H9 (cell line): Measurements from ENCODE around the gene GARS1. TPM values are rescaled to one million over a fixed set of nuclear protein-coding genes. Genes with fewer than 3 reads are reported as not detected.

Experiments
- DNase-seq: peaks from one replicate; pipeline ENCODE4 v3.0.0-alpha.2; 2017
- H2AFZ ChIP-seq: one replicate; pipeline ENCODE4 v1.6.1; 2013; ENCODE audit warnings: mild to moderate bottlenecking, low read length, control low read depth, moderate library complexity
- H2AK5ac ChIP-seq: 2 replicates; pipeline ENCODE4 v1.6.1; 2013; ENCODE audit warnings: low read length, control low read depth, mixed read lengths; ENCODE audit not compliant: insufficient read length
- H2BK120ac ChIP-seq: one replicate; pipeline ENCODE4 v1.6.1; 2013; ENCODE audit warnings: low read depth, mild to moderate bottlenecking, low read length, control low read depth, inconsistent platforms; ENCODE audit not compliant: poor library complexity, severe bottlenecking
- H2BK12ac ChIP-seq: 2 replicates; pipeline ENCODE4 v1.6.1; 2013; ENCODE audit warnings: low read length, control low read depth, mixed read lengths, low read depth; ENCODE audit not compliant: insufficient read length
- H2BK15ac ChIP-seq: 2 replicates; pipeline ENCODE4 v1.6.1; 2013; ENCODE audit warnings: low read depth, low read length, control low read depth
- H2BK20ac ChIP-seq: one replicate; pipeline ENCODE4 v1.6.1; 2013; ENCODE audit warnings: low read depth, mild to moderate bottlenecking, low read length, control low read depth, inconsistent platforms; ENCODE audit not compliant: poor library complexity, severe bottlenecking
- H2BK5ac ChIP-seq: 2 replicates; pipeline ENCODE4 v1.6.1; 2013; ENCODE audit warnings: low read length, control low read depth, mixed read lengths; ENCODE audit not compliant: insufficient read length
- H3K14ac ChIP-seq: 2 replicates; pipeline ENCODE4 v1.6.1; 2013; ENCODE audit warnings: low read length, control low read depth; ENCODE audit not compliant: insufficient read depth
- H3K18ac ChIP-seq: 2 replicates; pipeline ENCODE4 v1.6.1; 2013; ENCODE audit warnings: low read depth, mild to moderate bottlenecking, mixed read lengths, low read length, control low read depth; ENCODE audit not compliant: insufficient read length
- H3K23ac ChIP-seq: 2 replicates; pipeline ENCODE4 v1.6.1; 2013; ENCODE audit warnings: low read length, control low read depth, mixed read lengths, low read depth; ENCODE audit not compliant: insufficient read length
- H3K23me2 ChIP-seq: 2 replicates; pipeline ENCODE4 v1.6.1; 2013; ENCODE audit warnings: low read depth, mild to moderate bottlenecking, mixed read lengths, low read length, control low read depth; ENCODE audit not compliant: insufficient read length, poor library complexity, severe bottlenecking
- H3K27ac ChIP-seq: 2 replicates; pipeline ENCODE4 v1.5.1; 2013; ENCODE audit warnings: low read length, control low read depth, mixed read lengths, low read depth; ENCODE audit not compliant: insufficient read length
- H3K27me3 ChIP-seq: 2 replicates; pipeline ENCODE4 v1.6.1; 2013; ENCODE audit warnings: low read length, control low read depth, inconsistent platforms; ENCODE audit not compliant: insufficient read depth
- H3K4ac ChIP-seq: 2 replicates; pipeline ENCODE4 v1.6.1; 2013; ENCODE audit warnings: low read depth, mild to moderate bottlenecking, control low read depth, inconsistent platforms, low read length, moderate library complexity
- H3K4me1 ChIP-seq: 2 replicates; pipeline ENCODE4 v1.6.1; 2013; ENCODE audit warnings: low read length, control low read depth, inconsistent platforms; ENCODE audit not compliant: insufficient read depth
- H3K4me2 ChIP-seq: 2 replicates; pipeline ENCODE4 v1.6.1; 2013; ENCODE audit warnings: low read length, control low read depth, mixed read lengths; ENCODE audit not compliant: insufficient read length, insufficient read depth
- H3K56ac ChIP-seq: 2 replicates; pipeline ENCODE4 v1.6.1; 2013; ENCODE audit warnings: low read depth, mild to moderate bottlenecking, mixed read lengths, low read length, control low read depth; ENCODE audit not compliant: insufficient read length
- H3K79me1 ChIP-seq: 2 replicates; pipeline ENCODE4 v1.6.1; 2013; ENCODE audit warnings: low read depth, mild to moderate bottlenecking, moderate library complexity, low read length, control low read depth, inconsistent platforms; ENCODE audit not compliant: insufficient read depth, poor library complexity, severe bottlenecking
- H3K79me2 ChIP-seq: 2 replicates; pipeline ENCODE4 v1.6.1; 2013; ENCODE audit warnings: low read length, control low read depth, inconsistent platforms; ENCODE audit not compliant: insufficient read depth
- H3K9ac ChIP-seq: 2 replicates; pipeline ENCODE4 v1.6.1; 2013; ENCODE audit warnings: low read length, control low read depth, mixed read lengths; ENCODE audit not compliant: insufficient read length; ENCODE audit errors: extremely low read depth
- H3K9me3 ChIP-seq: one replicate; pipeline ENCODE4 v1.6.1; 2013; ENCODE audit warnings: low read depth, low read length, inconsistent platforms; ENCODE audit not compliant: control insufficient read depth
- H3T11ph ChIP-seq: one replicate; pipeline ENCODE4 v1.6.1; 2013; ENCODE audit warnings: mild to moderate bottlenecking, low read length, control low read depth, inconsistent platforms
- H4K20me1 ChIP-seq: one replicate; pipeline ENCODE4 v1.6.1; 2013; ENCODE audit not compliant: control insufficient read depth, insufficient read length, insufficient read depth
- H4K5ac ChIP-seq: 2 replicates; pipeline ENCODE4 v1.6.1; 2013; ENCODE audit warnings: low read depth, mild to moderate bottlenecking, mixed read lengths, low read length, control low read depth; ENCODE audit not compliant: insufficient read length
- H4K8ac ChIP-seq: replicated peaks from 2 replicates; pipeline ENCODE4 v1.6.1; 2013; ENCODE audit warnings: low read length, control low read depth, mixed read lengths, low read depth; ENCODE audit not compliant: insufficient read length
- H4K91ac ChIP-seq: 2 replicates; pipeline ENCODE4 v1.6.1; 2013; ENCODE audit warnings: low read depth, mild to moderate bottlenecking, moderate library complexity, mixed read lengths, low read length, control low read depth; ENCODE audit not compliant: insufficient read length
- H3K27ac Mint-ChIP-seq, 3 experiments: 2 replicates in 2 of 3; 3 replicates in 1 of 3; pipeline ENCODE4 v1.8.0; 2020 to 2021; ENCODE audit warnings: mixed read lengths in 3 of 3, mild to moderate bottlenecking in 1 of 3, moderate library complexity in 1 of 3
- H3K27me3 Mint-ChIP-seq: 2 replicates; pipeline ENCODE4 v1.8.0; 2021; ENCODE audit warnings: low read depth, mild to moderate bottlenecking, moderate library complexity, mixed read lengths
- H3K36me3 Mint-ChIP-seq, 3 experiments: 2 replicates in 2 of 3; 3 replicates in 1 of 3; pipeline ENCODE4 v1.8.0; 2020 to 2021; ENCODE audit warnings: low read depth in 3 of 3, mixed read lengths in 3 of 3; ENCODE audit not compliant: insufficient read depth in 1 of 3
- H3K4me1 Mint-ChIP-seq, 2 experiments: 2 replicates each; pipeline ENCODE4 v1.8.0; 2020; ENCODE audit warnings: mixed read lengths in 2 of 2
- H3K4me3 Mint-ChIP-seq, 2 experiments: 2 replicates in 1 of 2; 3 replicates in 1 of 2; pipeline ENCODE4 v1.8.0; 2020 to 2021; ENCODE audit warnings: mild to moderate bottlenecking in 2 of 2, mixed read lengths in 2 of 2, moderate library complexity in 1 of 2
- H3K9me3 Mint-ChIP-seq, 2 experiments: 2 replicates in 1 of 2; 3 replicates in 1 of 2; pipeline ENCODE4 v1.8.0; 2020; ENCODE audit warnings: mild to moderate bottlenecking in 2 of 2, mixed read lengths in 2 of 2, moderate library complexity in 1 of 2
- WGBS: extraction: QIAGEN DNeasy Blood & Tissue Kit; methylation state at CpG from one replicate; pipeline ENCODE4 v1.1.7; 2013; ENCODE audit warnings: missing lambda C conversion rate, low lambda C conversion rate, mixed read lengths; ENCODE audit not compliant: insufficient read length; ENCODE audit errors: extremely low coverage; 5-methylcytosine and 5-hydroxymethylcytosine counted together
- total RNA-seq: library from RNA; stranded (reverse); gene quantifications from 2 replicates; pipeline ENCODE4 v1.2.1, GENCODE V29; 2021
- TF ChIP-seq, protein P1 (sequence below): fragments of 200-600 bp; sonication (generic); conservative IDR thresholded peaks from 3 replicates; pipeline ENCODE4 v1.8.0; 2021; ENCODE audit warnings: antibody characterized with exemption, mild to moderate bottlenecking

Gene GARS1
- total RNA-seq, 1 experiment from 2014 or later = 234 TPM

DNA sequence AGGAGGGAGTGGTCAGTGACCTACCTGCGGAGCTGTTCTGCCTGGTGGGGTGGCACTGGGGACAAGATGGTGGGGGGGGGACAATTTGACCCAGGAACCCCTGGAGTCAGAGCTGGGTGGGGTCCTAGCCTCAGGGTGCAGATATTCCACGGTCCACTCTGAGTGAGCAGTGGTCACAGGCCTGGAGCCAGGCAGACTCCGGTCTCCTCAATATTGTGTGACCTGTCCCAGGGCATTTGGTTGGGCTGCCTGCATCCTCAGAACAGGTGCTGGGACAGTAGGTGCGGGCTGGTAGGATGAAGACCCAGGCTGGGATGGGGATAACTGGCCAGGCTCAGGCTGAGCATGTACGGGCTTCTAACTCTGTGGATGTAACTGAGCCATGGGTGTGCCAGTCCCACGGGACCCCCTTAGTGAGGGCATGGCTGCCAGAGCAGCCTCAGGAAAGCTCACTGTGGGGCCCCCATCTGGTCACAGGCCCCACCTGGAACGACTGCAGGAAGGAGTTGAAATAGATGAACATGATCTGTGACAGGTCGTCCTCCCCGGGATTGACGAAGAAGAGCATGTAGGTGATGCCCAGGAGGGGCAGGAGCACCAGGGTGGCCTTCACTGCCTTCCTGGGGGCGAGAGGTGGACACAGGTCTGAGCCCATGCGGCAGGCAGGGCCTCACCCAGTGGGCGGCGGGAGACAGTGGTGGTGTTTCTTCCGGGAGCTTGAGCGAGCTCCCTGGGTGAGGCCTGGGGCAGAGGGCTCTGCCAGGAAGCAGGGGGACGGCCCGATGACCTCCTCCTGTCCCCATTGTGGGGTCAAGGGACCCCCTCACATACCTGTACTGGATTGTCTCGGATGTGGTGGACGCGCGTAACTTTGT lies 60.7 kb downstream of the GARS1 start:
- H3K79me1 ChIP-seq = no peaks in the 10 kb centered on the region
- H3K4me2 ChIP-seq = no peak overlapping the region
- H3K79me2 ChIP-seq = no peaks in the 10 kb centered on the region
- no peak overlapping the region for H3K9ac ChIP-seq
- no peaks in the 10 kb centered on the region for H3K27me3 Mint-ChIP-seq
- no peak overlapping the region for H2BK15ac ChIP-seq
- no peaks in the 10 kb centered on the region for H4K20me1 ChIP-seq
- H3K4me1 Mint-ChIP-seq = peaks cover under 1% of the 10 kb centered on the region in 2 experiments
- H2AFZ ChIP-seq = no peak overlapping the region
- H2BK5ac ChIP-seq = no peak overlapping the region
- no CpG with 5 or more reads among the region's 22 CpGs for WGBS
- DNase-seq = no peak
- no peak overlapping the region for H3K14ac ChIP-seq
- no peak overlapping the region for H2AK5ac ChIP-seq
- H2BK120ac ChIP-seq = no peak overlapping the region
- H3K23me2 ChIP-seq = no peaks in the 10 kb centered on the region
- H3K9me3 Mint-ChIP-seq = no peaks in the 10 kb centered on the region
- no peak overlapping the region for H4K5ac ChIP-seq
- H3K27me3 ChIP-seq = no peaks in the 10 kb centered on the region
- TF ChIP-seq, protein P1, sequence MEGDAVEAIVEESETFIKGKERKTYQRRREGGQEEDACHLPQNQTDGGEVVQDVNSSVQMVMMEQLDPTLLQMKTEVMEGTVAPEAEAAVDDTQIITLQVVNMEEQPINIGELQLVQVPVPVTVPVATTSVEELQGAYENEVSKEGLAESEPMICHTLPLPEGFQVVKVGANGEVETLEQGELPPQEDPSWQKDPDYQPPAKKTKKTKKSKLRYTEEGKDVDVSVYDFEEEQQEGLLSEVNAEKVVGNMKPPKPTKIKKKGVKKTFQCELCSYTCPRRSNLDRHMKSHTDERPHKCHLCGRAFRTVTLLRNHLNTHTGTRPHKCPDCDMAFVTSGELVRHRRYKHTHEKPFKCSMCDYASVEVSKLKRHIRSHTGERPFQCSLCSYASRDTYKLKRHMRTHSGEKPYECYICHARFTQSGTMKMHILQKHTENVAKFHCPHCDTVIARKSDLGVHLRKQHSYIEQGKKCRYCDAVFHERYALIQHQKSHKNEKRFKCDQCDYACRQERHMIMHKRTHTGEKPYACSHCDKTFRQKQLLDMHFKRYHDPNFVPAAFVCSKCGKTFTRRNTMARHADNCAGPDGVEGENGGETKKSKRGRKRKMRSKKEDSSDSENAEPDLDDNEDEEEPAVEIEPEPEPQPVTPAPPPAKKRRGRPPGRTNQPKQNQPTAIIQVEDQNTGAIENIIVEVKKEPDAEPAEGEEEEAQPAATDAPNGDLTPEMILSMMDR = no peak
- H3K27ac Mint-ChIP-seq = no peak overlapping the region
- no peak overlapping the region for H4K91ac ChIP-seq
- H3K56ac ChIP-seq = no peak overlapping the region
- no peak overlapping the region for H2BK12ac ChIP-seq
- no peak overlapping the region; a peak in 1 of 5 replicates for H3K4me3 Mint-ChIP-seq
- no peak overlapping the region for H3K18ac ChIP-seq
- no peak overlapping the region for H2BK20ac ChIP-seq
- H3T11ph ChIP-seq = no peak overlapping the region
- H3K4ac ChIP-seq = no peak overlapping the region
- no peaks in the 10 kb centered on the region for H3K4me1 ChIP-seq
- H3K23ac ChIP-seq = no peak overlapping the region
- H3K27ac ChIP-seq = no peak overlapping the region
- peaks cover 2 to 6% (median 3%) of the 10 kb centered on the region in 3 experiments; a peak in 5 of 7 replicates for H3K36me3 Mint-ChIP-seq
- no peak overlapping the region for H4K8ac ChIP-seq
- H3K9me3 ChIP-seq = no peaks in the 10 kb centered on the region
